Colonic mucosa (tissue), 4 donors: ENCODE measurements around the gene ASB18. TPM values are rescaled to one million over a fixed set of nuclear protein-coding genes. Genes with fewer than 3 reads are reported as not detected.
"Not testable (repeated sequence)": the region's sequence is repeated elsewhere in the genome, so short reads cannot be mapped to it uniquely, and the experiment has no call there.

Source experiments
- DNase-seq: peaks from one replicate; pipeline ENCODE4 v3.0.0-alpha.2; 2020
- H3K27ac ChIP-seq: fragments of 200-600 bp; one replicate; pipeline ENCODE4 v1.8.0; 2021
- H3K27me3 ChIP-seq: fragments of 200-600 bp; one replicate; pipeline ENCODE4 v1.8.0; 2021
- H3K36me3 ChIP-seq: fragments of 200-600 bp; one replicate; pipeline ENCODE4 v1.8.0; 2021
- H3K4me1 ChIP-seq: fragments of 200-600 bp; one replicate; pipeline ENCODE4 v1.8.0; 2021; ENCODE audit warnings: mild to moderate bottlenecking
- H3K4me3 ChIP-seq: fragments of 200-600 bp; one replicate; pipeline ENCODE4 v1.8.0; 2021
- H3K9ac ChIP-seq, 2 donors: one replicate each; pipeline ENCODE4 v1.7.0; 2013; ENCODE audit warnings: control low read depth in 2 of 2, low read depth in 2 of 2, low read length in 2 of 2
- H3K9me3 ChIP-seq: fragments of 200-600 bp; one replicate; pipeline ENCODE4 v1.8.0; 2021
- intact Hi-C: fragments of 100-400 bp; cut with DNase I; formaldehyde crosslinking; loops from one replicate; pipeline ENCODE4 v1.14.1; 2022
- total RNA-seq, 2 donors: library from RNA; stranded (reverse); fragmentation: NEBNext Ultra II Directional in 1 of 2; extraction: Animal tissue kit (Norgen Biotek cat#: 25700) in 1 of 2; gene quantifications; one replicate each; pipeline ENCODE4 v1.2.1, GENCODE V29; 2021
- TF ChIP-seq, protein P1 (sequence below): fragments of 200-600 bp; IDR thresholded peaks from one replicate; pipeline ENCODE4 v1.8.0; 2022; ENCODE audit warnings: antibody characterized with exemption, mild to moderate bottlenecking
- donor health status: healthy.
- donor health status: DM: no; HTN: no; CAD: no.
- donor health status: DM: no; HTN: no; CAD: no.

ASB18 gene
- total RNA-seq, 2 donors from 2014 or later: not detected

DNA sequence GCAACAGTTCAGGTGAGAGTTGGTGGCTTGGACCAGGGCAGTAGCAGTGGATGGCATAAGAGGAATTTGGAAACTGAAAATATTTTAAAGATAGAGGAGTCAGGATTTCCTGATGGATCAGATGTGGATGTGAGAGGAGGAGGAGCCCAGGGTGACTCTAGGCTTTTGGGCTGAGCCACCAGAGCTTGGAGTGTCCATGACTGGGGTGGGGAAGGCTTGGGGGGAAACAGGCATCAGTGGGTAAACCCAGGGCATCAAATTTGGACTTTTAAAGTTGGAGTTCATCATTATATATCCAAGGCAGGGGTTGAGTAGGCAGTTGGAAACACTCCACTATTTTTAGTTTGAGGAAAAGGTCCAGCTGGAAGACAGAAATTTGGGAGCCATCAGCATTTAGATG lies 27.3 kb upstream of the ASB18 start:
- Histone ChIP-seq H3K9me3 (no peaks in the 10 kb centered on the region), H3K36me3 (no peaks in the 10 kb centered on the region), H3K4me1 (no peaks in the 10 kb centered on the region), H3K27ac (no peak overlapping the region), H3K27me3 (no peaks in the 10 kb centered on the region), H3K4me3 (no peak overlapping the region), H3K9ac (no peak overlapping the region)
- no peak for DNase-seq
- intact Hi-C loops: no loop called here
- TF ChIP-seq, protein P1, sequence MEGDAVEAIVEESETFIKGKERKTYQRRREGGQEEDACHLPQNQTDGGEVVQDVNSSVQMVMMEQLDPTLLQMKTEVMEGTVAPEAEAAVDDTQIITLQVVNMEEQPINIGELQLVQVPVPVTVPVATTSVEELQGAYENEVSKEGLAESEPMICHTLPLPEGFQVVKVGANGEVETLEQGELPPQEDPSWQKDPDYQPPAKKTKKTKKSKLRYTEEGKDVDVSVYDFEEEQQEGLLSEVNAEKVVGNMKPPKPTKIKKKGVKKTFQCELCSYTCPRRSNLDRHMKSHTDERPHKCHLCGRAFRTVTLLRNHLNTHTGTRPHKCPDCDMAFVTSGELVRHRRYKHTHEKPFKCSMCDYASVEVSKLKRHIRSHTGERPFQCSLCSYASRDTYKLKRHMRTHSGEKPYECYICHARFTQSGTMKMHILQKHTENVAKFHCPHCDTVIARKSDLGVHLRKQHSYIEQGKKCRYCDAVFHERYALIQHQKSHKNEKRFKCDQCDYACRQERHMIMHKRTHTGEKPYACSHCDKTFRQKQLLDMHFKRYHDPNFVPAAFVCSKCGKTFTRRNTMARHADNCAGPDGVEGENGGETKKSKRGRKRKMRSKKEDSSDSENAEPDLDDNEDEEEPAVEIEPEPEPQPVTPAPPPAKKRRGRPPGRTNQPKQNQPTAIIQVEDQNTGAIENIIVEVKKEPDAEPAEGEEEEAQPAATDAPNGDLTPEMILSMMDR: no peak

DNA sequence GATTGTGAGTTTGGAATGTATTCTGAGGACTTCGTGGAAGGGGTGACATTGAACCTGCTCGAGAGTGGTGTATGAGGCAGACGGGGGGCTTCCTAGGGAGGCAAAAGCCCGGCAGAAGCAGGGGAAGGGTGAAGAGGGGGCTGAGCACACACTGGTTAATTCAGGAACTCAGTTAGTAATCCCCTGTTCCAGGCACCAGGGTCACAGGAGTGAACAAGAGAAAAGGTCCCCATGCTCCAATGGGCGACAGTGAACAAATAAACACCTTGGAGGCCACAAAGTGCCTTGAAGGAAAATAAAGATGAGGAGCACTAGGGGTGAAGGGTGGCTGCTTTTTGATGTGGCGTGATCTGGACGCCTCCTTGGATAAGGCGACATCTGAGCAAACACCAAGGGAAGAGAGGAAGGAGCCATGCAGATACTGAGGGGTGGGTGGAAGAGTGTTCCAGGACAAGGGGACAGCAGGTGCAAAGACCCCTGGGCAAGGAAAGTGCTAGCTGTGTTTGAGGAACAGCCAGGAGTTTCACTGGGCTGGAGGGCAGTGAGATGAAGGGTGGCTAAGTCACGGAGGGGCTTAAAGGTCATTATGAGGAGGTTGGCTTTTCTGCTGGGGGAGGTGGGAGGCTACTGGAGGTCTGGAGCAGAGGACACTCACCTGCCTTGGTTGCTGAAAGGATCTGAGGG lies 26.7 kb upstream of the ASB18 start:
- H3K9me3 ChIP-seq: no peaks in the 10 kb centered on the region
- no peak for DNase-seq

DNA sequence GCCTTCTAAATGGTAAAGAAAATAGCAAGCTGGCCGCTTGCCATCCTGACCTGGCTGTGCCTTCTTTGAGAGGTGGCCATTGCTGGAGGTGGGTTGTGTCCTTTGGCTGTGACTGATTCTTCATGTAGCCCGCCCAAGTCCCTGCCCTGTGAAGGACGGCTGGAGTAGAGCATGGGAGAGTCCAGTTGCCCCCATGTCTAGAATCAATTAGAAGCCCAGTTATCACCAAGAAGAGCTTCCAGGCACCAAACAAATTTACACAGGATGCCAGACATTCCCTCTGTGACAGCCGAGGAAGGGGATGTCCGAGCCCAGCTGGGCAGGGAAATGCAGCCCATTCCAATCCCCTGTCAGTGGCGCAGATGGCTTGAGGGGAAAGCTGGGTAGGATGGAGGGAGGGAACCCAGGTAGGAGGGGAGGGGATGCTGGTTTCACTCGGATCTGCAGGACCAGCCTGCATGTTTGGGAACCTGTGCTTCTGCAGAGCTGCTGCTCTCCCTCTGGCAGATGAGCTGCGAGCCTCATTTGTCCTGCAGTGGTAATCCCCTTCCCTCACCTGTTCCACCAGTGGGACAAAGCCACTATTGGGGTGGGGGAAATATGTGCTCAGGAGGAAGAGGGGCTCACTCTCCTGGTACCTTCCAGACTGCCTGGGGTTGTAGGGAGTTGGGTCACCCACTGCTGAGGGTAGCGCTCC lies 25.7 kb upstream of the ASB18 start:
- intact Hi-C loops: no loop called here
- TF ChIP-seq, protein P1: no peak
- H3K27me3 ChIP-seq: no peaks in the 10 kb centered on the region
- no peak for DNase-seq
- H3K36me3 ChIP-seq: no peaks in the 10 kb centered on the region
- H3K9me3 ChIP-seq: no peaks in the 10 kb centered on the region
- no peaks in the 10 kb centered on the region for H3K4me1 ChIP-seq
- H3K4me3 ChIP-seq: no peak overlapping the region
- no peak overlapping the region for H3K27ac ChIP-seq
- H3K9ac ChIP-seq: no peak overlapping the region

More for the DNA sequence above, 26.7 kb upstream of the ASB18 start:
- TF ChIP-seq, protein P1: no peak
- H3K9ac ChIP-seq: no peak overlapping the region
- no peak overlapping the region for H3K4me3 ChIP-seq
- no peaks in the 10 kb centered on the region for H3K36me3 ChIP-seq
- intact Hi-C loops: no loop called here
- H3K27me3 ChIP-seq: no peaks in the 10 kb centered on the region
- H3K4me1 ChIP-seq: no peaks in the 10 kb centered on the region
- H3K27ac ChIP-seq: no peak overlapping the region

DNA sequence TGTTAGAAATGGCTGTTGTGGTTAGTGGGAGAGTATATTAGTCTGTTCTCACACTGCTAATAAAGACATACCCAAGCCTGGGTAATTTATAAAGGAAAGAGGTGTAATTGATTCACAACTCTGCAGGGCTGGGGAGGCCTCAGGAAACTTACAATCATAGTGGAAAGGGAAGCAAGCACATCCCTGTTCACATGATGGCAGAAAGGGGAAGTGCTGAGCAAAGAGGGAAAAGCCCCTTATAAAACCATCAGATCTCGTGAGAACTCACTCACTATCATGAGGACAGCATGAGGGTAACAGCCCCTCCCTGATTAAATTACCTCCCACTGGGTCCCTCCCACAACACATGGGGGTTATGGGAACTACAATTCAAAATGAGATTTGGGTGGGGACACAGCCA lies 24.2 kb upstream of the ASB18 start:
- H3K9ac ChIP-seq, H3K4me1 ChIP-seq, DNase-seq, intact Hi-C loops, H3K9me3 ChIP-seq, H3K27ac ChIP-seq, H3K27me3 ChIP-seq, H3K36me3 ChIP-seq, H3K4me3 ChIP-seq: not testable (repeated sequence)

DNA sequence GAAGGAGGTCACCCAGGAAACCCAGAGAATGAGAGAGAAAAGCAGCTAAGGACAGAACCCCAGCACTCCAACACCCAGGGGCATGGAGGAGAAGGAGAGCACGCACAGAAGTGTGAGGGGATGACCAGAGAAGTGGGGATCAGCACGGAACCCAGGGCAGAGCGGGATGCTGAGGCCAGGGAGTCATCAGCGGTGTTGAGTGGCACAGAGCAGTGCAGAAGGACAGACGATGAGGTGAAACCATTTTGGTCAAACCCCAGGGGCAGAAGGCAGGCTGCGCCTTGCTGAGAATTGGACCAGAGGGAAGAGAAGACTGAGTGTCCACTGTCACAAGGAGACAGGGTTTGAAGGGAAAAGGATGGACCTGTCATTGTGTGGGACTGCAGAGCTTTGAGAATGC lies 23.4 kb upstream of the ASB18 start:
- H3K4me3 ChIP-seq: no peak overlapping the region
- H3K9me3 ChIP-seq: no peaks in the 10 kb centered on the region
- TF ChIP-seq, protein P1: no peak
- H3K27ac ChIP-seq: no peak overlapping the region
- no peak overlapping the region for H3K9ac ChIP-seq
- no peak for DNase-seq
- intact Hi-C loops: no loop called here
- no peaks in the 10 kb centered on the region for H3K36me3 ChIP-seq
- H3K4me1 ChIP-seq: no peaks in the 10 kb centered on the region
- H3K27me3 ChIP-seq: no peaks in the 10 kb centered on the region
